ENCODE measurements around the gene SLC22A12.

The SLC22A12 gene

DNA sequence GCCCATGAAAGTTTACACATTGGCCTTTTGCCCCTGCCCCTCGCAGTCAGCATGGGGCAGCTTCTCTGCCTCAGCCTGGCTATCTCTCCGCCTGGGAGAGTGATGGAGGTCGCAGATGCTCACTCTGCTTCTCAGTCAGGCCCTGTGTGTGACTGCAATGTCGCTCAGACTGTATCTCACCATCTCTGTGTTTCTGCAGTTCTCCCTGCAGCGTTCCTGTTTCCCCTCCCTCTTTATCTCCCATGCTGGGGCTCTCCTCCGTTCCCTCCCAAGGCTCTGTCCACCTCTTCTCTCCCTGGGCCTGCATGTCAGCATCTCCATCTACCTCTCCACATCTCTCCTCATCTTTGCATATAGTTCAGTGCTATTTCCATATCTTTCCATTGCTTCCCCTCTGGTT is 38.1 kb downstream of the SLC22A12 start:
- no peak for DNase-seq

DNA sequence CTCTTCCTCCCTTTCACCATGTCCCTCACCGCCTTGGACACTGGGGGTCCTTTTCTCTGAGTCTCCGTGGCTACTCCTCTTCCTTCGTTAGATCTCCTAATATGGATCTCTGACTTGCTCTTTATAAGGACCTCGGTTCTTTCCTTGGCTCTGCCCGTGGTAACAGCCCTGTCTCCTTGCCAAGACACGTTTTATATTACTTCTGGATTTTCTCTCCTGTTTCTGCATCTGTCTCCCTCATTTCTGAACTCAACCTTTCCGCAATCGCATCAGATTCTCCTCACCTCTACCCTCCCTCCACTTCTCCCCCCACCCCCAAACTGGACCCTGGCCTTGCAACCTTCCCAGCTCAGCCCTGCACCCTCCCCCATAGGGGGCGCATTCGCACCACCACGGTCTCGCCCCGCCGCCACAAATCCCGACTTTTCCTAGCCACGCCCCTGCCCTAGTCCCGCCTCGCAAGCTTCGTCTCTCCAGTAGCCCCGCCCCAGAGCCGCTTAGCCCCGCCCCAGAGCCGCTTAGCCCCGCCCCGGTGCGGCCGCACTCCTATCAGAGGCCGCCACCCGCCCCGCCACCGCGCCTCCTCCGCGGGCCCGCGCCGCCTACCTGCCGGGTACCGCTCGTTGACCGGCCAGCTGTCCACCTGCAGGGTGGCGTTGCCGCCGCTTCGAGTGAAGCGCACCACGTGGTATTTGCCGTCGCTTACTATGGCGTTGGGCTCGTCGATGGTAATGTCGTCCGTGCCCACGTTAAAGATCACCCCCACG is 39.0 kb downstream of the SLC22A12 start:
- DNase-seq, result no peak

DNA sequence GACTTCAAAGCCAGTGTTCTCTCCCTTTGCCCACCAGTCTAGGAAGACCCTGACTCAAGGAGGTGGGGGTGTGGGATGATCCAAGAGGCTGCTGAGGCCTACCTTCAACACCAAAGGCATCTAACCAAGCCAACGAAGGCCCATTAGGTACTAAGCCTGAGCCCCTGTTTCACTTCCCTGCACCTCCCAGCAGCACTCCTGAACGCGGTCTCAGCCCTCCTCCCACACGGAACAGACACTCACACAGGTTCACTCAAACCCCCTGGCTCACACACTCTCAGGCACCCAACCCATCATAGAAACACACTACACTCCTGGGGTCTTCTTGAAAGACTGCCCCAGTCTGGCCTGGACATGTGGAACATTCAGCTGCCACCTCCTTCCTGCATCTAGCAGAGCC is 40.7 kb downstream of the SLC22A12 start:
- no peak for DNase-seq

DNA sequence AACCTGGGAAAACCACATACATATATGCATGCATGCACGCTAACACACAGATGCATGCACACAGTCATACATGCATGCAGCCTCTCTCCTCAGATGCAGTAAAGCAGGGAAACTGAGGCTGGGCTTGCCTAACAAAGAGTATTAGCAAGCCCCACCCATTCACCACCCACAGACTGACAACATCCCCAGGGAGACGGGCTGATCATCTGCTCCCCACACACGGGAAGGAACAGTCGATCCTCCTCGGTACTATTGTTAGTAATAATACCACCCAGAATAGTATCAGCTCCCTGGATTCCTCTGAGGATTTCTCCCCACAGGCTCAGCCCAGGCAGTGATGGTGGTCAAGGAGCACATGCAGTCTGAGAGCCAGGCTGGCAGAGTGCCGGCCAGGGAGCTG is 41.2 kb downstream of the SLC22A12 start:
- DNase-seq, result no peak

DNA sequence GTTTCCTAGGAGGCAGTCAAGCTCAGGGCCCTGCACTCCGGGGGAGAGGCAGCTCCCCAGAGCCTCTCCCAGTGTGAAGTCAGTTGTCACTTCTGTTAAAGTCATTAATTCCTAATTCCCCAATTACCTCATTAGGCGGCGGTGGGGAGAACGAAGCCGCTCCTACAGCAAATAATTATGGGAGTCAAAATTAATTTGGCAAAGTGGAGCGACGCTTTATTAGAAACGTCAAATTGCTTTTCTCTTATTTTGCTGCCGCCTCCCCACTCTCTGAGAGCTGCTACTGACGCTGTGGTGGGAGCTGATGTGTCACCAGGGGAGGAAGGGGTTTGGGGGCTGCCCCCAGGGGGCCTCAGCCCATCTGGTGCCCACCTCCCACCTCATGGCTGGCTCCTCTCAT is 41.6 kb downstream of the SLC22A12 start:
- DNase-seq, result no peak

DNA sequence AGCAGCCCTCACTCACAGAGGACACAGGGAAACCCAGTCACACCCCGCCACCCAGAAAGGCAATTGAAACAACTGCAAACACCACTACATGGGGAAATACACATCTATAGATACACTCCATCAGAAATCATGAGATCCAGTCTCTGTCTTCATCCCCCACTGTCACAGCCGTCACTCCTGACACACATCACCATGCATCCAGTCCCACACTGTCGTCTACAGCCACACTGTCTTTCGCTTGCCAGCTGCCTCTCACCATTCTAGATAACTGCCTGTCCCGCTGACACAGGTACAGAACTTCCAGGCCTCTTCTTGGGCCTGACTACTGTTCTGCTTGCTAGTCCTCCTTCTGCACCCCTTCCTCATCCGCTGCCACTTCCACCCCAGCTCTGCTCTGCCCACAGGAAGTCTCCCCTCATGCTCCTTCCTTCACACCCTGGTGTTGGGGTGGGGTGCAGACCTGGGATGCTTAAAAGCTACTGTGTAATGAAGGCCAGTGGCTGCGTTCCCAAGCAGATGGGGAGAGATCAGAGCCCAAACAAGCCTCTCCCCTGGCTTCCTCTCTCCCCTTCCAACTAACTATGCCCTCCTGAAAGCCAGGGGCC is 42.6 kb downstream of the SLC22A12 start:
- DNase-seq, result no peak

DNA sequence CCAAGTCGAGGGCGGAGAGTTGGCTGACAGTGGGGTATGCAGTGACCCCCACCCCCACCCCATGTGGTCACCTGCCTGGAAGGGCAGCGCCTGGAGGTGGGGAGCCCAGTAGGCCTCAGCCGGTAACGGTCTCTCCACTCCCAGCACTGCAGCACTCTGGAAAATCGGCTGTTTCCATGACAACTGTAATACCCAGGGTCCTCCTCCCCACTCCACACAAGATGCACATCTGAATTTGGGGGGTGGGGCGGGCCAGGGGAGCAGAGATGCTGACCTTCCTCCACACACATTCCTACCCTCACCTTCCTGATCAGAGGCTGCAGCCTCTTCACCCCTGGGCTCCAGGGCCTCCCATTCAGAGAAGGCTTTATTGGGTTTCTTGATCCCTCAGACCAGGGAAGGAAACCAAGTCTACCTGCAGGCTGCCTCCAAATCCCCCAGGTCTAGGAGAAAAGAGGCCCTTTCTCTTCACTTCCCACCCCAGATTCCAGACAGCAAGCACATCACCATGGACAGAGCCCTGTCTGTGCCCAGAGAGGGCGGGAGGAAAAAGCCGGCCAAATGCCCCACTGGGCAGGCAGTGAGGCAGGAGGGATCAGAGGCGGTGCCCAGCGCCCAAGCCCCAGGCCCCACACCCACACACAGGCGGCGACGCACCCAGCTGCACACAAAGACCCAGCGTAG is 46.5 kb downstream of the SLC22A12 start:
- no peak for DNase-seq

DNA sequence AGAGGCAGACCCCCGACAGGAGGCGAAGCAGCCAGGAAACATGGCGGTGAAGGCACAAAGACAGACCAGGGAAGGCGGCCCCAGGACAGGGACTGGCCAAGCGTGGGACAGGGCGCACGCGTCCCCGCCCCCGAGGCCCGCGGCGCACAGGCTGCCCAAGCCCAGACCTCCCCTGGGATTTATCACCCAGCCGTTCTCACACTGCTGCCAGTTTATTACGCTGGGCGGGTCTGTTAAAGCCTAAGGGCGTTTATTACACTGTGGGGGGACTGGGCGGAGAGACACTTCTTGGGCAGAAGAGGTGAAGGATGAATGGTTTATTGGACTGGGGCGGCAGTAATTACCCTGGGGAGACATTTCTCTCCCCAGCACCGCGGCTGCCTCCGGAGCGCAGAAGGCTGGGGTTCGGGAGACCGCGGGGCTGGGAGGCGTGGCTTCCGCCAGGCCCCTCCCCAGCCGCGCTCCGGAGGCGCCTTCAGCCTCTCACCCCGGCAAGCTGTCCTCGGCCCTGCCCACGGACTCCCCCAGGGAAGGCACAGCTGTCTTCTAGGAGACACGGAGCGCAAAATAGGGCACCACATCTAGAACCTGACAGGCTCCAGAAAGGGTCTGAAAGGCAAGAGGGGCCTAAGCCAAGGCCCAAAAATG is 47.1 kb downstream of the SLC22A12 start:
- DNase-seq, result no peak

DNA sequence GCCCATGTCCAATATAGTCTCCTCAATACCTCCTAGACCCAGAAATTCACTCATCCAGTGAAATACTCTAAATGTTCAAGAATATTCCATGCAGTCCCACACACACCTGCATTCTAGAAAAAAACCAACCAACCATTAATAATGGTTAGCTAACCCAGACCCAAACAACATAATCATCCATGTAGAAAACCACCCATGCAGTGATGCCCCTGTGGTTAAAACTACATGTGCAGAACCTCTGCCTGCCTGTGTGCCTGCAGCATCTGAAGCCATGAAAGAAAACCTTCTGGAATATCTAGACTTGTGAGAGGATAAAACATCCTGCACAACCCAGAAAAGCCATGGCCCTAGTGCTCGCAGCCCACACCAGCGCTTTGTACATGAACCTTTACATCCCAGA is 47.8 kb downstream of the SLC22A12 start:
- DNase-seq, result no peak

DNA sequence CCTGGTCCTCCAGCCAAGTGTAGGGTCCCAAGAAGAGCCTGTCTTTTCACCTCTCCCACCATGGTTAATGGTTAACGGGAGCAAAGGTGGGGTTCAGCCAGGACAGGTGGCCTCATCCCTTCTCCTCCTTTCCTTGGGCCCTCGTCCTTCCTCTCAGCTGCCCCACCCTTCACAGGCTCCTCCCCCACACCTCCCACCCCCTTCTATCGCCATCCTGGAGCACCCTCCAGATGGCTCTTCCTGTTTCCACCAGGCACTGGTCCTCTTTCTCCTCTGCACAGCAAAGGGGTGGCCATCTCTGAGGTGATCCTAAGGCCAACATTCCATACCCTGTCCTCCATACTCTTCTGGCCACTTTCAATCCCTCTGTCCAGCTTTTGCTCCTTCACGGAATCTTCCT is 48.9 kb downstream of the SLC22A12 start:
- no peak for DNase-seq

DNA sequence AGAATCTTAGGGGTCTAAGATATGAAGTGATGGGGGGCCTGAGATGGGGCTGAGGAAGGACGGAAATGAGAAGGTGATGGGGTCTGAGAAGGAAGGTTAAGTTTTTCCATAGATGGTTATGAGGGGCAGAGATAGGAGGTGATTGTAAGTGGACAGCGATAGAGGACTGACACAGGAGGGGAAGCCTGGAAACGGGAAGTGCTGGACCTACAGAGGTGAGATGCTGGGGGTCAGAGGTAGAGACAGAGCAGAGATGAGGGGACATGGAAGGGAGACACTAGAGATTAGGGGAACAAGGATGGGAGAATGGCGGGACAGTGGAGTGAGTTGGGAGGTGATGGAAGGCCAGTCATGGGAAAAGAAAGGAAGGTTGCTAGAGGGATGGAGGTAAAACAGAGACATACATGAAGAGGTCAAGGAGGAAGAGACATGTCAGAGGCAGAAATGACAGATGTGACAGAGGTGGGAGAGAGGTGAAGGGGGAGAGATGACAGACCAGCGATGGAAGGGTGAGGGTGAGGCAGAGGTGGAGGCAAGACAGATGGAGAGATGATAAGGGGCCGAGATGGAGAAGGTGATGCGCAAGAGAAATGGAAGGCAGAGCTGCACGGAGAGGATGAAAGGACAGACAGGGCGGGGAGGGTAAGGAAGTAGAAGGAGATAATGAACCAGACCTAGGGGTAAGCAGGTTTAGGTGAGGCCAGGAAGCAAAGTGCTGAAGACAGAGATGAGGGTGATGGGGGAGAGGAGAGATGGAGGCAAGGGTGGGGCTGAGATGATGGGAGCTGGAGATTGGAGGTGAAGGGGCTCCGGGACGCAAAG is 50.8 kb downstream of the SLC22A12 start:
- no peak for DNase-seq

DNA sequence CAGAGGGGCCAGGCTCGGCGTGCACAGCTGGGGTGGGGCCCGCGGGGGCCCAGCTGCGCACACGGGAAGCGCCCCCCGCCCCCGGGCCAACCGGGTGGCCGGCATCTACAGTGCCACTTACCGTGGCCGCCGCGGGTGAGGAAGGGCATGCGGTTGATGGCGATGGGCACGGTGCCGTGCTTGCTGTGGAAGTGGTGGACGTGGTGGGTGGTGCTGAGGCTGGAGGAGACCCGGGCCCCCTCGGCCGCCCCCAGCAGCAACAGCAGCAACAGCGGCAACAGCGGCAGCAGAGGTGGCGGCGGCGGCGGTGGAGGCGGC is 51.4 kb downstream of the SLC22A12 start:
- DNase-seq, result no peak

DNA sequence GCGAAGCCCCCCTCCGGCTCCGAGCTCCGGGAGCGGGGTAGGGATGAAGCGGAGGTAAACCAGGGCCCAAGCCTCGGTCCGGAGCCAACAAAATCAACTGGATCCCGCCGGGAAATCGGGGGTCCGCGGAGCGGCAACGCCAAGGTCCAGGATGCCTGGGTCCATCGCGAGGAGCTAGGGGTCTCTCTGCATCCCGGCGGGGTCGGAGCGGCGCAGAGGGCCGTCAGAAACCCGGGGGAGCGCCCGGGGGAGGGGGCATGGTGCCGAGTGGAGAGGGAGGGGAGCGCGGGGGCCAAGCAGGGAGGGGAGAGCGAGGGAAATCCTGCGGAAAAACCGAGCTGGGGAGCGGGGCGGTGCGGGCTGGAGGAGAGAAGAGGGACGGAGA is 51.8 kb downstream of the SLC22A12 start:
- DNase-seq, result no peak

DNA sequence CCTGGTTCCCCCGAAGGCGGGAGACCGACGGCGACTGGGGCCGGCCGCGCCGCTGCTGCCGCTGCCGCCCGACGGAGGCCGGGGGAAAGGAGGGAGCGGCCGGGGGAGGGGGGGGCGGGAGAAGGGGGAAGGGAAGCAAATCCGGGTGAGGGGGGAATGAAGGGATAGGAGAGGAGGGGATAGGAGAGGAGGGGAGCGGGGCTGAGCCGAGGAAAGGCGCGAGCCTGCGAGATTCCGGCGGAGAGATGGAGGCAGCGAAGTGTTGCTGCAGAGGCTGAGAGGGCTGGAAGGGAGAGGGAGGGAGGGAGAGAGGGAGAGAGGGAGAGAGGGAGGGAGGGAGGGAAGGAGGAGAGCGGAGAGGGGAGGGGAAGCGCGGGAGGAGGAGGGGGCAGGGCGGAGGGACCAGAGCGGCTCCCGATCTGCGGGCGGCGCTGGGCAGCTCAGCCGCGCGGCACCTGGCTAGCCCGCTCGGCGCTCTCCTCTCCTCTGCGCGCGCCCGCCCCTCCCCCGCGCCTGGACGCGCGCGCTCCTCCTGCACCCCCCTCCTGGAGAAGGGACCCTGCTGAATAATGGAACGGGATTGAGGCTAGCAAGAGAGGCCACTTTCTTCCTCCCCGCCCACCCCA is 52.3 kb downstream of the SLC22A12 start:
- DNase-seq, result no peak

DNA sequence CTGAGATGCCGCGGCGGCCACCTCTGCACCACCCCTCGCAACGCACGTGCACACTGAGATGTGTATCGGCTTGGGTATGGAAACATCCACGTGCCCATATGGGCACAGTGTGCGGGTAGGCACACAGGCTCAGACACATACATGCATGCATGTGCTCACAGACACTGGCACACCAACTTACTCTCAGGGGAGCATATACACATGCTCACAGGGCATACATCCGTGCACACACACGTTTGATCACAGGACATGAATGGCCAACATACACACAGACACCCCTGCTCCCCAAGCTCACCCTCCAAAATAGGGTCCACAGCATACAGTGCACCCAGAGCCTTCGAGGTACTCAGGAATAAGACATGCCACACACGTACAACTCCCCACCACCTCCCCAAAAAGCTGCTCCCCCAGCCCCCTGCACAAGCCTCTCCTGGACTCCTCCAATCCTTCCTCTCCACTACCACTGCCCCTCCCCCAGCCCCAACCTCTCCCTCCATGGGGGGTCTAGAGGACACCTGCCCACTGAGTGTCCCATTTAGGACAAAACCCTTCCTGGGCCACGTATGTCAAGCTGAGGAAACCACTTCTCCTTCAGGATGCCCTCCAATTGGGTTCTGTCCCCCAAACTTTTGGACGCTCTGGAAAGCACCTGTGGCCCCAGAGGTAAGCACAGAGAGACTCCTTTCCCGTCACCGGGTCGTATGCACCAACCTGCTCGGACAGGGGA is 53.1 kb downstream of the SLC22A12 start:
- no peak for DNase-seq

DNA sequence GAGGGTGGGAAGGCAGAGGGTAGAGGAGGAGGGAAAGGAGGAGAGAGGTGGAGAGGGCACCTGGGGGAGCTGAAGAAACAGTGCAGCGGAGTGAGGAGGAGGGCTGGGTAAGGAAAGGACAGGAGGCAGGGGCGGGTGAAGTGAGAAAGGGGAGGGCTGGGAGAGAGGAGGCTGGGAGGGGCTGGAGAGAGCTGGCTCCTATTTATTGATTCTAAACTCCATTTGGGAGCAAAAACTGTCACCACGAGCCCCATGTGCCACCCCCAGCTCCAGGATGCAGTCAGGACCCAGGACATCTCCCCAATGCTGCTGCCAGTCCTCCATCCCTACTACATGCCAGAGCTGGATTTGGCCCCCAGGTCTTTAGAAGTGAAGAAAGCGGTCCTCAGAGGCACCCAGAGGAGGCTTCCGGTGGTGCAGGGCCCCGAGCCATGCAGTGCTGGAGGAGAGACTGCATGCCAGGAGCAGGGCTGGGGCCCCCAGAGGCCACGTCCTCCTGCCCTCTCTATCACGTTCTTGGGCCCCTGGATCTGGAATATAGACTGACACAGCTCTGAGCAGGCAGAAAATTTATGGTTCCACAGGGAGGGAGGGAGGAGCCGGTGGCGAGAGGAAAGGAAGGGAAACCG is 53.7 kb downstream of the SLC22A12 start:
- no peak for DNase-seq

DNA sequence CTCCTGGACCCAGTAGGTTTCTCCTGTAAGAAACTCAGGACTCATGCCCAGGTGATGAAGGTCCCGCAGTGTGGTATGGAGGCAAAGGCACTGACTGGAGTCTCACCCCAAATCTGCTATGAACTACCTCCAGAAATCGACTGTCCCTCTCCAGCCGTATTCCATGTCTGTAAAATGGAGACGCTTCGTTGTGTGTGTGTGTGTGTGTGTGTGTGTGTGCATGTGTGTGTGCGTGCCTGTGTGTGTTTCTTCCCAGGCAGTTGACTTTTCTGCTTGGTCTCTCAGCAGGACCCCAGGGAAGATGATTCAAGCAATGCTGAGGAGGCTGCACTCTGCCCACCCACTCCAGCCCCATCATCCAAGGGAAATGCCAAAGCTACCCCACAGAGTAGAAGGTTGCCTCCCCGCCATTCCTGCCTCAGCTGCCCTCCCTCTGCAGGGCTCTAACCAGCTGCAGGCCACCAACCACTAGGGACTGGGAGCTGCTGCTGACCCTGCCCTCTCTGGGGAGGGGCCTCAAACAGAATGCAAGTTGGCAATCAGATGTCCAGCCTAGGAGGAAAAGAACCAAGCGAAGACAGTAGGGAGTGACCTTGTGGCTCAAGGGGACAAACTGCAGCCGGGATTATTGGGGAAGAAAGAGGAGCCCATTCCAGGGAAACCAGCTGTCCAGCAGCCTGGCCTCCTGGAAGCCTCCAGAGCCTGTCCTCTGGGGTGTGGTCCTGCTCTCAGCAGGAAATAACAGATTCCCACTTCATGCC is 56.2 kb downstream of the SLC22A12 start:
- no peak for DNase-seq

DNA sequence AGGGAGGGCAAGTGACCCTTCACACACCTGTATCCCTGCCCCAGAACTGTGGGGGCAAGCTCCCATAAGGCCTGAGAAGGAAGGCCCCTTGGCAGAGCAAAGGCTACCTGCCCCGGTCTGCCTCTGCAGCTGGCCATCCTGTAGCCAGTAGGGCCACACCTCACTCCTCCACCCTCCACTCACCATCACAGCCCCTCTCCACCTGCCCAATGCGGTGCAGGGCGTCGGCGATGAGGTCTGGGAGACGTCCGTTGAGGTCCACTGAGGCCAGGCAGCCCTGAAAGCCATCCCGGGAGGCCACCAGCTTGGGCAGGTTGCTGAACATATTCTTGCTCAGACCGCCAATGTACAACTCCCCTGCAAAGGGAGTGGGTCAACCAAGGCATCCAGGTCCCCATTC is 57.5 kb downstream of the SLC22A12 start:
- no peak for DNase-seq

DNA sequence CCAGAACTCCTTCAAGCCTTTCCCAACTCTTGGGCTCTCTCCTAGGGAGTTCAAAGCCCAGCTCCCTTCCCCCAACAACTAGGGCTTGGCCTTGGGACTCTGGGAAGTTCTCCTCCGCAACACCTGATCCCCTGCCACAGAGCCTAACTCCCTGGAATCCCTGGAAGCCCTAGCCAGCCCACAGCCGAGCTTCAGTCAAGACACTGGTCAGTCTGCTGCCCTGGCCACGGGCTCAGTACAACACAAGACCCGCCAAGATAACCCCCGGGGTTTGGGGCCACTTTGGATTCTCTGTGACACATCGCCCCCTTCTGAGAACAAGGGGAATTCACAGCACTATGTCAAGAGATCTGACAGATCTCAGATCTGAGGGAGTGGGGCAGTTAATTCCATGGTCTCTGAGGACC is 58.3 kb downstream of the SLC22A12 start:
- DNase-seq, result no peak

DNA sequence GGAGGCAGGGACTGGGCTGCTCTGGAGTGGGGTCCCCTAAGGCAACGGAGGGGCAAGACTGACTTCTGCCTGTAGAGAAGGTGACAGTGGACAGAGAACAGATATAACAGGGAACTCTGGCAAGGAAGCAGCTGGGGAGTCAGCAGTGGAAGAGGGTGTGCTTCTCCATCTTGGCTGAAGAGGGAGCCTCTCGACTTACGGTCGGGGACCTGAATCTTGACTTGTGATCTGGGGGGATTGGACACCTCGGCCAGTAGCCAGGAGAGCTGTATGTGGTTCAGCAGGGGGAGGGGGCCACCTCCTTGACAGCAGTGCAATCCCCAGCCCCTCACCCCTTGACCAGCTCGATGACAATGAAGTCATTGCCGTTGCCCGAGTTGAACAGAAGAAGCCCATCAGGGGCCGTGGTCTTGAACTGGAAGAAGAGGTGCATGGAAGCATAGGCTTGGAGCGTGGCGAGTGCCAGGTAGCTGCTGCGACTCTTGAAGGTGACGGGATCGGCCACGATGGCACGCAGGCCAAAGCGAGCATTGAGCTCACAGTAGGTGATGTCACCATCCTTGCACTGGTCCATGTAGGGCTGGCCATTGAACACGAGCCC is 60.0 kb downstream of the SLC22A12 start:
- no peak for DNase-seq

Data from T-helper 9 cell (primary cell).